T-cell (primary cell): ENCODE results near the gene GRM7. TPM values are rescaled to one million over a fixed set of nuclear protein-coding genes. Genes with fewer than 3 reads are reported as not detected.

Experiments used
- ATAC-seq, 4 experiments: fragments of 200-7000 bp in 3 of 4; fragments of 150-1000 bp in 1 of 4; cut with Tn5 transposase; replicated peaks in 1 of 4; 1 replicate in 3 of 4; 2 replicates in 1 of 4; pipeline ENCODE4 v1.10.0; 2021; ENCODE audit warnings: moderate library complexity in 3 of 4, mild to moderate bottlenecking in 2 of 4, moderate number of reproducible peaks in 1 of 4
- CTCF ChIA-PET, 2 donors: fragments of 300-600 bp; sonication (Branson Sonifier 250); formaldehyde crosslinking; loops; one replicate each; lab custom pipeline; 2022; ENCODE audit warnings: antibody characterized with exemption in 2 of 2; lab: Charles Lee
- POLR2A ChIA-PET, 2 donors: fragments of 300-600 bp; sonication (Branson Sonifier 250); formaldehyde crosslinking; loops; one replicate each; lab custom pipeline; 2022; ENCODE audit warnings: antibody characterized with exemption in 2 of 2; lab: Charles Lee
- DNase-seq, 35 experiments: peaks; one replicate each; pipeline versions ENCODE4 v3.0.0 to v3.0.0-alpha.2; 2013 to 2023
- H3K27ac ChIP-seq: one replicate; pipeline ENCODE4 v1.5.1; 2013; ENCODE audit warnings: low read length
- H3K27me3 ChIP-seq, 2 experiments: replicated peaks in 1 of 2; 1 replicate in 1 of 2; 2 replicates in 1 of 2; pipeline versions ENCODE4 v1.6.1 to v1.7.0; 2013; ENCODE audit warnings: low read length in 1 of 2, mixed read lengths in 1 of 2; ENCODE audit not compliant: control insufficient read depth in 2 of 2, insufficient read depth in 2 of 2; ENCODE audit errors: extremely low read depth in 1 of 2
- H3K36me3 ChIP-seq, 2 donors: 1 replicate in 1 of 2; 2 replicates in 1 of 2; pipeline versions ENCODE4 v1.6.1 to v1.7.0; 2013; ENCODE audit warnings: low read length in 1 of 2; ENCODE audit not compliant: control insufficient read depth in 2 of 2, insufficient read depth in 1 of 2; ENCODE audit errors: extremely low read depth in 1 of 2
- H3K4me1 ChIP-seq, 2 experiments: 1 replicate in 1 of 2; 2 replicates in 1 of 2; pipeline versions ENCODE4 v1.6.1 to v1.7.0; 2013; ENCODE audit warnings: low read length in 2 of 2, mixed read lengths in 1 of 2; ENCODE audit not compliant: insufficient read depth in 2 of 2, control insufficient read depth in 1 of 2; ENCODE audit errors: extremely low read depth in 1 of 2
- H3K4me3 ChIP-seq, 2 donors: 1 replicate in 1 of 2; 2 replicates in 1 of 2; pipeline versions ENCODE4 v1.5.1 to v1.7.0; 2013; ENCODE audit warnings: mild to moderate bottlenecking in 2 of 2, low read length in 1 of 2, moderate library complexity in 1 of 2; ENCODE audit not compliant: control insufficient read depth in 1 of 2; ENCODE audit errors: extremely low read depth in 1 of 2
- H3K9me3 ChIP-seq: 2 replicates; pipeline ENCODE4 v1.7.0; 2013
- H3K27ac Mint-ChIP-seq, 2 donors: one replicate each; pipeline ENCODE4 v1.8.0; 2020 to 2021; ENCODE audit warnings: mild to moderate bottlenecking in 2 of 2, mixed read lengths in 2 of 2
- H3K27me3 Mint-ChIP-seq, 2 donors: one replicate each; pipeline ENCODE4 v1.8.0; 2021 to 2022; ENCODE audit warnings: mixed read lengths in 2 of 2
- H3K36me3 Mint-ChIP-seq: one replicate; pipeline ENCODE4 v1.8.0; 2021; ENCODE audit warnings: mixed read lengths
- H3K4me1 Mint-ChIP-seq, 3 donors: one replicate each; pipeline ENCODE4 v1.8.0; 2020 to 2022; ENCODE audit warnings: mixed read lengths in 3 of 3, mild to moderate bottlenecking in 1 of 3
- H3K4me3 Mint-ChIP-seq, 3 donors: one replicate each; pipeline ENCODE4 v1.8.0; 2020 to 2022; ENCODE audit warnings: mild to moderate bottlenecking in 3 of 3, mixed read lengths in 3 of 3, moderate library complexity in 3 of 3
- H3K9me3 Mint-ChIP-seq, 3 donors: one replicate each; pipeline ENCODE4 v1.8.0; 2020 to 2022; ENCODE audit warnings: mixed read lengths in 3 of 3
- WGBS: methylation state at CpG from one replicate; pipeline ENCODE4 v1.1.5; 2013; ENCODE audit warnings: missing lambda C conversion rate; ENCODE audit not compliant: insufficient coverage; 5-methylcytosine and 5-hydroxymethylcytosine counted together
- total RNA-seq, 35 experiments: library from RNA in 6 of 35; stranded (reverse) in 6 of 35; fragments of 120-200 nt in 1 of 35; gene quantifications; one replicate each; pipeline versions ENCODE4 v1.2.1 to v1.2.4 and lab custom pipeline; 2013 to 2026

The GRM7 gene
- total RNA-seq, 5 donors from 2014 or later (not counting 1 experiment from before 2014, with no cell fraction given): not detected

- no peak for ATAC-seq
Observed at GRCh38 chr3:7620401-7620800, 759.5 kb downstream of the GRM7 start.

GRCh38 chr3:7621046-7621630, 760.2 kb downstream of the GRM7 start:
- no peaks in the 10 kb centered on the region for H3K4me1 Mint-ChIP-seq
- no peak overlapping the region for H3K4me3 ChIP-seq
- DNase-seq: no peak
- ChIA-PET CTCF (no interaction called here), POLR2A (no interaction called here)
- no peak overlapping the region for H3K4me3 Mint-ChIP-seq
- H3K27ac Mint-ChIP-seq: no peak overlapping the region
- WGBS: 62% methylated on average over 3 of the region's 7 CpGs
- H3K36me3 Mint-ChIP-seq: no peaks in the 10 kb centered on the region
- H3K4me1 ChIP-seq: no peaks in the 10 kb centered on the region
- H3K9me3 ChIP-seq: no peaks in the 10 kb centered on the region
- no peak for ATAC-seq
- no peaks in the 10 kb centered on the region for H3K36me3 ChIP-seq
- no peaks in the 10 kb centered on the region for H3K9me3 Mint-ChIP-seq
- no peaks in the 10 kb centered on the region for H3K27me3 Mint-ChIP-seq
- no peaks in the 10 kb centered on the region for H3K27me3 ChIP-seq
- no peak overlapping the region for H3K27ac ChIP-seq

More at GRCh38 chr3:7620401-7620800, 759.5 kb downstream of the GRM7 start:
- no CpG with 5 or more reads among the region's 1 CpG for WGBS
- H3K36me3 ChIP-seq: no peaks in the 10 kb centered on the region
- H3K4me3 Mint-ChIP-seq: no peak overlapping the region
- POLR2A ChIA-PET: no interaction called here
- H3K4me1 Mint-ChIP-seq: no peaks in the 10 kb centered on the region
- no peak overlapping the region for H3K27ac ChIP-seq
- no peaks in the 10 kb centered on the region for H3K36me3 Mint-ChIP-seq
- no peaks in the 10 kb centered on the region for H3K27me3 Mint-ChIP-seq
- CTCF ChIA-PET: no interaction called here
- H3K27me3 ChIP-seq: no peaks in the 10 kb centered on the region
- H3K27ac Mint-ChIP-seq: no peak overlapping the region
- no peak overlapping the region for H3K4me3 ChIP-seq
- H3K4me1 ChIP-seq: no peaks in the 10 kb centered on the region
- H3K9me3 ChIP-seq: no peaks in the 10 kb centered on the region
- DNase-seq: no peak
- no peaks in the 10 kb centered on the region for H3K9me3 Mint-ChIP-seq

- ChIA-PET POLR2A (no interaction called here), CTCF (no interaction called here)
- no peak overlapping the region for H3K4me3 Mint-ChIP-seq
Observed at GRCh38 chr3:7621651-7622050, 760.7 kb downstream of the GRM7 start.

GRCh38 chr3:7625021-7625420, 764.1 kb downstream of the GRM7 start:
- Histone ChIP-seq H3K4me3 (no peak overlapping the region), H3K4me1 (no peaks in the 10 kb centered on the region), H3K27ac (no peak overlapping the region), H3K9me3 (no peaks in the 10 kb centered on the region), H3K36me3 (no peaks in the 10 kb centered on the region), H3K27me3 (no peaks in the 10 kb centered on the region)
- no peak overlapping the region for H3K27ac Mint-ChIP-seq
- no peaks in the 10 kb centered on the region for H3K4me1 Mint-ChIP-seq
- POLR2A ChIA-PET: no interaction called here
- no peaks in the 10 kb centered on the region for H3K36me3 Mint-ChIP-seq
- CTCF ChIA-PET: no interaction called here
- 70% methylated on average over 2 of the region's 6 CpGs for WGBS
- no peaks in the 10 kb centered on the region for H3K9me3 Mint-ChIP-seq
- no peak overlapping the region for H3K4me3 Mint-ChIP-seq
- H3K27me3 Mint-ChIP-seq: no peaks in the 10 kb centered on the region
- DNase-seq (no peak), ATAC-seq (no peak)

More at GRCh38 chr3:7621651-7622050, 760.7 kb downstream of the GRM7 start:
- Mint-ChIP-seq H3K9me3 (no peaks in the 10 kb centered on the region), H3K27me3 (no peaks in the 10 kb centered on the region), H3K36me3 (no peaks in the 10 kb centered on the region), H3K4me1 (no peaks in the 10 kb centered on the region), H3K27ac (no peak overlapping the region)
- WGBS: 76% methylated on average over 2 of the region's 3 CpGs
- no peak for ATAC-seq
- Histone ChIP-seq H3K4me1 (no peaks in the 10 kb centered on the region), H3K36me3 (no peaks in the 10 kb centered on the region), H3K9me3 (no peaks in the 10 kb centered on the region), H3K27me3 (no peaks in the 10 kb centered on the region), H3K27ac (no peak overlapping the region), H3K4me3 (no peak overlapping the region)
- no peak for DNase-seq

GRCh38 chr3:7630351-7630911, 769.5 kb downstream of the GRM7 start:
- H3K27ac Mint-ChIP-seq: no peak overlapping the region
- Histone ChIP-seq H3K27ac (no peak overlapping the region), H3K36me3 (no peaks in the 10 kb centered on the region), H3K27me3 (no peaks in the 10 kb centered on the region), H3K4me3 (no peak overlapping the region), H3K9me3 (no peaks in the 10 kb centered on the region), H3K4me1 (no peaks in the 10 kb centered on the region)
- no peak for ATAC-seq
- H3K9me3 Mint-ChIP-seq: peaks cover 0 to 6% (median 0%) of the 10 kb centered on the region in 3 donors
- ChIA-PET CTCF (no interaction called here), POLR2A (no interaction called here)
- no peak for DNase-seq
- no peaks in the 10 kb centered on the region for H3K4me1 Mint-ChIP-seq
- H3K36me3 Mint-ChIP-seq: no peaks in the 10 kb centered on the region
- WGBS: 29% methylated on average over 1 of the region's 4 CpGs
- H3K27me3 Mint-ChIP-seq: no peaks in the 10 kb centered on the region
- H3K4me3 Mint-ChIP-seq: no peak overlapping the region

- H3K27me3 ChIP-seq: no peaks in the 10 kb centered on the region
- no peaks in the 10 kb centered on the region for H3K9me3 ChIP-seq
- POLR2A ChIA-PET: no interaction called here
- WGBS: 15% methylated on average over 3 of the region's 4 CpGs
- no peaks in the 10 kb centered on the region for H3K4me1 ChIP-seq
- H3K4me1 Mint-ChIP-seq: no peaks in the 10 kb centered on the region
- no peaks in the 10 kb centered on the region for H3K36me3 ChIP-seq
- H3K36me3 Mint-ChIP-seq: no peaks in the 10 kb centered on the region
- no peak overlapping the region for H3K4me3 Mint-ChIP-seq
- no peak overlapping the region for H3K4me3 ChIP-seq
- H3K9me3 Mint-ChIP-seq: peaks cover 0 to 6% (median 0%) of the 10 kb centered on the region in 3 donors
- no peak overlapping the region for H3K27ac ChIP-seq
- DNase-seq: no peak
- ATAC-seq: no peak
- H3K27ac Mint-ChIP-seq: no peak overlapping the region
- H3K27me3 Mint-ChIP-seq: no peaks in the 10 kb centered on the region
- CTCF ChIA-PET: no interaction called here
Observed at GRCh38 chr3:7630925-7631324, 770.0 kb downstream of the GRM7 start.
